ACHN (cell line): Measurements from ENCODE around the gene TP53RK.

Experiments
- DNase-seq: peaks from one replicate; pipeline ENCODE4 v3.0.0-alpha.2; 2015
- in situ Hi-C: cut with HindIII; loops from 2 replicates; pipeline ENCODE4 v1.10.0; 2017; ENCODE audit warnings: low sequenced_read_pairs, low pct_ligation_motif_present, low pct_unique_long_range_greater_than_20kb

TP53RK gene

GRCh38 chr20:46670585-46671584, 18.4 kb downstream of the TP53RK start:
- in situ Hi-C loops = no loop called here
- DNase-seq = no peak

- DNase-seq = no peak
- in situ Hi-C loops = no loop called here
Measured at GRCh38 chr20:46670228-46670584, 19.0 kb downstream of the TP53RK start.

- DNase-seq = no peak
- in situ Hi-C loops = no loop called here
Measured at GRCh38 chr20:46666818-46667515, 22.3 kb downstream of the TP53RK start.

GRCh38 chr20:46666306-46666705, 22.9 kb downstream of the TP53RK start:
- no peak for DNase-seq
- in situ Hi-C loops = no loop called here

- no peak for DNase-seq
- in situ Hi-C loops = no loop called here
Measured at GRCh38 chr20:46665602-46666001, 23.6 kb downstream of the TP53RK start.

GRCh38 chr20:46663531-46663930, 25.7 kb downstream of the TP53RK start:
- no peak for DNase-seq
- in situ Hi-C loops = no loop called here

GRCh38 chr20:46661659-46662058, 27.6 kb downstream of the TP53RK start:
- in situ Hi-C loops = no loop called here
- DNase-seq = no peak

- in situ Hi-C loops = no loop called here
- DNase-seq = no peak
Measured at GRCh38 chr20:46660487-46660886, 28.8 kb downstream of the TP53RK start.

- in situ Hi-C loops = no loop called here
- no peak for DNase-seq
Measured at GRCh38 chr20:46657618-46658017, 31.6 kb downstream of the TP53RK start.

- in situ Hi-C loops = no loop called here
- no peak for DNase-seq
Measured at GRCh38 chr20:46657137-46657536, 32.1 kb downstream of the TP53RK start.

- in situ Hi-C loops = no loop called here
- no peak for DNase-seq
Measured at GRCh38 chr20:46652699-46653098, 36.5 kb downstream of the TP53RK start.

- in situ Hi-C loops = no loop called here
- DNase-seq = peak; percentile 11
Measured at GRCh38 chr20:46651091-46651962, 37.9 kb downstream of the TP53RK start, which contains the start of gene SLC13A3. Gene SLC13A3 (minus strand): TSS chr20:46651459. CDS start chr20:46651421, 38 bp downstream.

- no peak for DNase-seq
- in situ Hi-C loops = no loop called here
Measured at GRCh38 chr20:46650575-46651090, 38.6 kb downstream of the TP53RK start.

GRCh38 chr20:46649965-46650542, 39.2 kb downstream of the TP53RK start:
- DNase-seq = no peak
- in situ Hi-C loops = no loop called here

- no peak for DNase-seq
- in situ Hi-C loops = no loop called here
Measured at GRCh38 chr20:46649650-46649949, 39.6 kb downstream of the TP53RK start.

GRCh38 chr20:46648903-46649649, 40.2 kb downstream of the TP53RK start:
- no peak for DNase-seq
- in situ Hi-C loops = no loop called here

- in situ Hi-C loops = no loop called here
Measured at GRCh38 chr20:46647469-46647868, 41.8 kb downstream of the TP53RK start.

More at GRCh38 chr20:46647469-46647868, 41.8 kb downstream of the TP53RK start:
- DNase-seq = no peak
